NCI-H345 (cell line): ENCODE results near the gene CCNQ.

Experiments
- DNase-seq: peaks from one replicate; lab custom pipeline; 2025; lab: John Stamatoyannopoulos, UW

CCNQ gene

DNA sequence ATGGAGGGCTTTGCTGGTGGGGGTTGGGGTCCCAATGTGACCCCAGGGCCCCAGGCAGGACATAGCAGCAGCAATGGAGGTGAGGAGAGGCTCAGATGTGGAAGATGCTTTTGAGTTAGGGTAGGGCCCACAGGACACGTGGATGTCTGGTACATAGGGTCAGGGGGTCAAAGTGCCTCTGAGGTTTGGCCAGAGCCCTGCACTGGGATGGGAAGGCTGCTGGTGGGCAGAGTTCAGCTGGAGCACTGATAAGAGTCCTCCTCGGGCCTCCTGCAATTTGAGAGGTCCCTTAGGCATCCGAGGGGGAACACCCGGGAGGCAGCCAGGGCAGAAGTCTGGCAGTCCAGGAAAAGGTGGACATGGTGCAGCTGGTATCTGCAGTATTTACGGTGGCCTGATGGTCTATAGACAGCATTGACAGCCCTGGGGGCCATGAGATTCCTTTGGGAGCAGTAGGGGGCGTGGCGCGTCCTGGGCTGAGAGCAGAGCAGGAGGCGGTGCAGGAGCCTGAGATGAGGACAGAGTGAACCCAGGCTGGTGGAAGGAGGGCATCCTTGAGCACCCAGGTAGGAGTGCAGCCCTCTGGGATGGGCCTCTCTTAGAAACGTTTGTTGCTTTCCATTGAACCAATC is 22.6 kb downstream of the CCNQ start:
- no peak for DNase-seq

DNA sequence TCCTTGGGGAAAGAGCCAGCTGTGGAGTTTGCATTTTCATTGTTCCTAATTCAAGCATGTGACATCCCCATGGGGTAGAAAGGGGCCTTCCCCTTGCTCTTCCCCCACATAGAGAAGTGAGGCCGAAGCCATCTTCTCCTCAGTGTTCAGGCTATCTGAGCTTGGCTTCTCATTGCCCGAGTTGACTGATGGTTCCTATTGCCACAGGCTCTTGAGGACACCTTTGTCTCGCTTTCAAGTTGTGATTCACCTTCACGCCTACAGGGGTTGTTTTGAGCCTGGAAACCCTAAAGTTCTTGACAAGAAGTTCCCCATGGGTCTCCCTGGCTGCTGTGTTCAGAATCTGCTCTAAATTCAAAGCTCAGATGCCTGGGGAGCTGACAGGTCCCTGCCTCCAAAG is 25.0 kb downstream of the CCNQ start:
- DNase-seq = no peak

DNA sequence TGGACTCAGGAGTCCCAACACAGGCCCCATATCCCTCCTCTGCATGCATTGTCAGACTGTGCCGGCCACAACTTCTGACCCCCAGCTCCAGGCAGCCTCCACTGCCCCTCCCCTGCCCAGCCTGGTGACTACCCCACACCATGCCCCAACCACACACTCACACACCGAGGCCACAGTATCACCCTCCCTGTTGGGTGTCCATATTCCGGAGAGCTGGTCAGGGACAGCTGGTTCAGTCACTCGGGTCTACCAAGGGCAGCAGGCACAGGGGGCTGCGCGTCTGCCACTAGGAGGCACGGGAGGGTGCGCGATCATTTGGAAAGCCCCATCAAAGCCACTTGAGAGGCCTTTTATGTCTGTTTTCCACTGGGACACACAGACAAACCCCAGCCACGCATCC is 26.3 kb downstream of the CCNQ start:
- no peak for DNase-seq

DNA sequence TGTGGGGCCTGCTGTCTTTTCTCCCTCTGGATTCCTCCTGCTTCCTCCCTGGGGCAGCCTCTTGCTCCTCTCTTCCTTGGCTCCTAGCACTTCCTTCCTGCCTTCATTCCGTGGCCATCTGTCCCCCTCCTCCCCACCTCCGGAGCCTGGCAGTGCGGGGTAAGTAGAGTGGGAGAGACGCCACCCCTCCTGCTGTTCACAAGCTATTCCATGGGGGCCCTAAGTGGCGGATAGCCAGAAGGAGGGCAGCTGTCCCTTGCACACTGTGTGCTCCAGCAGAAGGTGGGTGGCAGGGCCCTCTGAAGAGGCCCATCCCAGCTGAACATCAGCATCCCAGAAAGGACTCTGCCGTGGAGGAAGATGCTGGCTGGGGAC is 27.4 kb downstream of the CCNQ start:
- no peak for DNase-seq

DNA sequence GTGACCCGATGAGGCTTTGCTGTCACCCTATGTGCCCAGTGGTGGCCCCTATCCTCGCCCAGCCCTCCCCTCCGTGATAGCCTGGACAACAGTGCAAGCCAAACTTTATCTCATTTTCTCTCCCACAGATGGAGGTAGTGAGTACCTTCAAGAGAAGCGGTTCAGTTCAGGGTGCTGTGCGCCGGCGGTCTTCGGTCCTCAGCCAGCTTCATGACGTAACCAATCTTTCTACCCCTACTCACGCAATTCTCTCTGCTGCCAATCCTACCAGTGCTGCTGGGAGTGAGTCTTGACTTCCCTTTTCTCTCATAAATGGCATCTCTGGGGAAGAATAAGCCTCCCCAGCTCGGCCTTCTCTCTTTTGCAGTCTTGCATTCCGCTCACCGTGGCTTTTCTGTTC is 29.5 kb downstream of the CCNQ start:
- DNase-seq = no peak

- no peak for DNase-seq
Observed at GRCh38 chrX:153568451-153569011, 30.4 kb downstream of the CCNQ start.

- no peak for DNase-seq
Observed at GRCh38 chrX:153565996-153566580, 32.9 kb downstream of the CCNQ start.

DNA sequence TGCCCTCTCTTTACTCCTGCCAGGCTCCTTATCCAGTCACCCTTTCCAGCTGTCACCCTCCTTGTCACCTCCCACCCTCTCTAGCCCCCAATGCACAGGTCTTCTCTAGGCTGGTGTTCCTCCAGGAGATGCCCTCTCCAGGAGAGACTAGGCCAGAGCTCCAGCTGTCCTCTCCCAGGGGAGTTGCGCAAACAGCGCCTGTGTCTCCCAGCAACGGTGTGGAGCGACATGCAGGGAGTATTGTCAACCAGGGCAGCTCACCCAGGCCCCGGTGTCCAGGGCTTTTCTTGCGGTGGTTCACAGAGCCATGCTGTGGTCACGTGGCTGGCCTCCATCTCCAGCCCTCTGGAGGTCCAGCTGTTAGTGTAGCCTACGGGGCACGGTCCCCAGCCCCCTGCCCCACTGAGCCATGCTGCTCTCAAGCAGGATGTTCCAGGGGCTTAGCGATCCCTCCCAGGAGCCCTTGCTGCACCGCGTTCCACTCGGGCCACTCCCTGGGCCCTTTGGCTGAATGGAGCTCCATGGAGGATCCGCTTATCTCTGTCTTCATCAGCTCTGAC is 34.8 kb downstream of the CCNQ start:
- DNase-seq = peak; percentile 51

DNA sequence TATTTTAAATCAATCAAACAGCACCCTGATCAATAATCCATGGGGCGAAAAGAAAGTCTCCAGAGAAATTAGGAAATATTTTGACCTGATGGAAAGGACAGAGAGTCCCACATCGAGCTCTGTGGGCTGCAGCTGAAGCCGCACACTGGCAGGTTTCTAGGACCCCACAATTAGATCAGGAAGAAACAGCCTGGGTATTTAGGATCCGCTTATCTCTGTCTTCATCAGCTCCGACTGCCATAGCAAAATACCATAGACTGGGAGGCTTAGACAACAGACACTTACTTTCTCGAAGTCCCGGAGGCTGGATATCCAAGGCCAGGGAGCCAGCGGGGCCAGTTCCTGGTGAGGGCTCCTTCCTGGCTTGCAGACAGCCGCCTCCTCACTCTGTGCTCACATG is 36.4 kb downstream of the CCNQ start:
- DNase-seq = no peak

DNA sequence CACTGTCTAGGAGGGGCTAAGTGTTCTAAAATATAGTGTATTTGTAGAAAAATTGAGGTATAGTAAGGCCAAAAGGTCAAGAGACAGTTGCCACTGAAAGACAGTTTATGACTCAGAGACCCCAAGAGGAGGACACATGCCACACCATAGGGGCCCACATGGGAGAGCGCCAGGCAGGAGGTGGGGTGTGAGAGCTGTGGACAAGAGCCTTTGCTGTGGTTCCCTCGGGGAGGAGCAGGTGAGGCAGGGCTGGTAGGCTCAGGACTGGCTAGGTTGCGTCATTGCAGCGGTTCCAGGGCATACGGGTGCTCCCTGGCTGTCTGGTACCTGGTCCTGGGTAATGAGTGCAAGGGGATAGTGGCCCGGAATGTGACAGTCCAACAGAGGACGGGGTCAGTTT is 37.6 kb downstream of the CCNQ start:
- DNase-seq = no peak

DNA sequence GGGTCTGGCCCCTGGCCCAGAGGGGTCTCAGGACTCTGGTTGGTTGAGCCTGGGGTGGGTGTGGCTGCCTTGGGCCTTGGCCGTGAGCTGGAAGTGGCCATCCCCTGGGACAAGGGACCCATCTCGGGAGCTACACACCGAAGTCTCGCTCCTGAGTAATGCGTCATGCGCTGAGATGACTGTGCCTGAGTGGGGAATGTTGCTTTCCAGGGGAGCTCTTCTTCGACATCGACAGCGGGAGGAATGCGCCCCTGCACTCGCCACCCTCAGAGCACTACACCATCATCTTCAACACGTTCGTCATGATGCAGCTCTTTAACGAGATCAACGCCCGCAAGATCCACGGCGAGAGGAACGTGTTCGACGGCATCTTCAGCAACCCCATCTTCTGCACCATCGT is 38.5 kb downstream of the CCNQ start:
- DNase-seq = no peak

DNA sequence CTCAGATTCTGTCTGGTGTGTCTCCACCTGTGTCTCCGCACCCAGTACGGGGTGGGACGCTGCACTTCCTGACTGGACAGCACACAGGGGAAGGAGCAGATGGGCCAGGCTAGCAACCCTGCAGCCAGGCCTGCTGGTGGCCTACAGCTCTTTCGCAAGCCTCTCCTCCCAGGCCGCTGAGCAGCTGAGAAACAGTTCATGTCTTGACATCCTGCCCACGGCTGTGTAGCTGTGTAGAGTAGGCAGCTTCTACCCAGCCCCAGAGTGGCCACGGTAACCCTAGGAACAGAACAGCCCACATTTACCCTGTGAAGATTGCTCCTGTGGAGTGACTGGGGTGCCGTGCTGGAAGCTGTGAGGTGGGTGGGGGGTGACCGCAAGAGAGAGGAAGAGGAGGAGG is 38.9 kb downstream of the CCNQ start:
- no peak for DNase-seq

- no peak for DNase-seq
Observed at GRCh38 chrX:153557618-153558355, 41.2 kb downstream of the CCNQ start.

- DNase-seq = no peak
Observed at GRCh38 chrX:153556767-153557166, 42.2 kb downstream of the CCNQ start.

- DNase-seq = peak; percentile 27
Observed at GRCh38 chrX:153554519-153555167, 44.3 kb downstream of the CCNQ start.

DNA sequence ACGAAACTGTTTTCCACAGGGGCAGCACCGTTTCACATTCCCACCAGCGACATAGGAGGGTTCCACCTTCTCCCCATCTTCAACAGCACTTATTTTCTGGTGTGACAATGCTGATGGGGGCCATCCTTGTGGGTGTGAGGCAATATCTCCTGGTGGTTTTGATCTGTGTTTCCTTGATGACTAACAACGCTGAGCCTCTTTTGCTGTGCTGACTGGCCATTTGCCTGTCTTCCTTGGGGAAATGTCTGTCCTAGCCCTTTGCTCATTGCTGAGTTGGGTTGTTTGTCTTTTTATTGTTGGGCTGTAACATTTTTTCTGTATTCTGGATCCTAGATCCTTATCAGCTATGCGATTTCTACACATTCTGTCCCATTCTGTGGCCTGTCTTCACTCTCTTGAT is 47.8 kb downstream of the CCNQ start:
- no peak for DNase-seq

DNA sequence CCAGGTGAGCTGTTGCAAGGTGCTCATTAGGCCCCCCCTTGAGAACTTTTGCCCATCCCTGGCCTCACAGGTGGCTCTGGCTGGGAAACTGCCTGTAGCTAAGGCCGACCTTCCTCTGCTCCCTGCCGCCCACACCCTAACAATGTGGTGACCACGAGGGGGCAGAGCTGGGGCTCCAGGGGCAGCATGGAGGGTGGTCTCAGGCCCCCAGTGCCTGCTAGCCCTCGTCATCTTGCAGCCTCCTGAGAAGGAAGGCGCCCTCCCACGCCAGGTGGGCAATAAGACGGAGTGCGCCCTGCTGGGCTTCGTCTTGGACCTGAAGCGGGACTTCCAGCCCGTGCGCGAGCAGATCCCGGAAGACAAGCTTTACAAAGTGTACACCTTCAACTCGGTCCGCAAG is 49.1 kb downstream of the CCNQ start:
- no peak for DNase-seq

DNA sequence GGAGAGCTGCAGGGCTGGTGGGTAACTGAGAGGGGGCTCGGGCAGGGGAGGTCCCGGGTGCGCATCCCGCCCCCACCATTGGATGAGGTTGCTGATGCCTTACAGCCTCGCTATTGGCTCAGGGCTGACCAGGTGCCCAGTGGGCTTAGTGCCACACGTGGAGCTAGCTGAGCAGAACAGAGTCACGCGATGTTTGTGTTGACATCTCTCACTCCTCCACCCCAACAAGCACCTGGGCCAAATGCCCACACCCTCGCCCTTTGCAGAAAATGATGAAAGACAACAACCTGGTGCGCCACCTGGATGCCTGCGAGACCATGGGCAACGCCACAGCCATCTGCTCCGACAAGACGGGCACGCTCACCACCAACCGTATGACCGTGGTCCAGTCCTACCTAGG is 49.7 kb downstream of the CCNQ start:
- DNase-seq = no peak

- DNase-seq = no peak
Observed at GRCh38 chrX:153547195-153547594, 51.7 kb downstream of the CCNQ start.

GRCh38 chrX:153546386-153546785 is 52.6 kb downstream of the CCNQ start:
- no peak for DNase-seq

DNA sequence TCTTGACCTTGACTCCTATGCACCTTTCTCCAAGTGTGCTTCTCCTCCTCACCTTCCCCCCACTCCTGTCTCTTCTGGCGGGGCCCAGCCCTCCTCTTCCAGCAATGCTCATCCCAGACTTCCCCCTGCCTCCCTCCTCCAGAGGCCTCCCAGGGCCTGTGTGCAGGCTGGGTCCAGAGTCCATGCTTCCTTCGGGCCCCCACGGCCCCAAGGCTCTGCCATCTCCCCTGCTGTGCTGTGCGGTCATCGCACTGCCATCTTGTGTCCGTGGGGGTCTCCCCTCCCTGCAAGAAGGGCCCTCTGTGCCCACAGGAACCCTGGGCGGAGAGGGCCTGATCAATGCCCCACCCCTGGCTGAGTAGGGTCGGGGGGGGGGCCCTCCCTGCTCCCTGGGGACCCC is 54.2 kb downstream of the CCNQ start:
- no peak for DNase-seq

DNA sequence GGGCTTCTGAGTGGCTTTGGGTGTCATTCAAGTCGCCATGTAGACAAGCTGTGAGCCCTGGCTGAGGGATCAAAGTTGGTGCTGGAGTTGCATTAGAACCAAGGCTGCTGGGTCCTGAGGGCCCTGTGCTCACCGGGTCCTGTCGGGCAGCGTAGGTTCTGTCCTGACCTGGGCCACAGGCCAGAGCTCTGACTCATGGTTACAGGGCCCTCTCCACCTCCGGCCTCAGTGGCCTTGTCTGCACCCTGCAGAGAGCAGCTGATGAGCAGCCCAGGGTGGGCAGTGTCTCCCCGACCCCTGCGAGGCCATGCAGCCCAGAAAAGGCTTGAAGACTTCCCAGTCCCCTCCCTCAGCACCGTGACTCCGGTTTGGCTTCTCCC is 59.0 kb downstream of the CCNQ start:
- no peak for DNase-seq
